Naive B cell (primary cell): ENCODE results near the gene MGME1. TPM values are rescaled to one million over a fixed set of nuclear protein-coding genes. Genes with fewer than 3 reads are reported as not detected.

ENCODE experiments used
- ATAC-seq, 2 donors: fragments of 150-1000 bp; cut with Tn5 transposase; 2 replicates each; pipeline ENCODE4 v1.10.0; 2021; ENCODE audit warnings: low read depth in 2 of 2, mild to moderate bottlenecking in 2 of 2, moderate library complexity in 2 of 2
- DNase-seq: peaks from one replicate; pipeline ENCODE4 v3.0.0; 2022
- H3K27ac Mint-ChIP-seq, 6 donors: one replicate each; pipeline ENCODE4 v1.8.0; 2020 to 2022; ENCODE audit warnings: mild to moderate bottlenecking in 6 of 6, mixed read lengths in 6 of 6, moderate library complexity in 5 of 6, inconsistent platforms in 2 of 6
- H3K27me3 Mint-ChIP-seq, 3 donors: one replicate each; pipeline ENCODE4 v1.8.0; 2021 to 2022; ENCODE audit warnings: mixed read lengths in 3 of 3, mild to moderate bottlenecking in 1 of 3
- H3K36me3 Mint-ChIP-seq, 2 donors: one replicate each; pipeline ENCODE4 v1.8.0; 2020 to 2022; ENCODE audit warnings: mixed read lengths in 2 of 2, inconsistent platforms in 1 of 2, mild to moderate bottlenecking in 1 of 2
- H3K4me1 Mint-ChIP-seq, 3 donors: one replicate each; pipeline ENCODE4 v1.8.0; 2020 to 2022; ENCODE audit warnings: mixed read lengths in 3 of 3, inconsistent platforms in 1 of 3, mild to moderate bottlenecking in 1 of 3, moderate library complexity in 1 of 3
- H3K4me3 Mint-ChIP-seq, 8 donors: one replicate each; pipeline ENCODE4 v1.8.0; 2020 to 2022; ENCODE audit warnings: mild to moderate bottlenecking in 8 of 8, mixed read lengths in 8 of 8, moderate library complexity in 8 of 8, inconsistent platforms in 2 of 8
- H3K9me3 Mint-ChIP-seq, 7 donors: one replicate each; pipeline ENCODE4 v1.8.0; 2020 to 2022; ENCODE audit warnings: mixed read lengths in 7 of 7, mild to moderate bottlenecking in 5 of 7, inconsistent platforms in 2 of 7, moderate library complexity in 1 of 7
- polyA plus RNA-seq, 6 donors: library from polyadenylated mRNA; unstranded; fragments of 300-500 nt; fragmentation: Illumina TruSeq; gene quantifications; one replicate each; pipeline ENCODE4 v1.2.3, GENCODE V29; 2021; ENCODE audit warnings: low read depth in 6 of 6

MGME1 gene
- polyA plus RNA-seq, 6 donors from 2014 or later: 16.3 to 99.1 (median 43.2) TPM

DNA sequence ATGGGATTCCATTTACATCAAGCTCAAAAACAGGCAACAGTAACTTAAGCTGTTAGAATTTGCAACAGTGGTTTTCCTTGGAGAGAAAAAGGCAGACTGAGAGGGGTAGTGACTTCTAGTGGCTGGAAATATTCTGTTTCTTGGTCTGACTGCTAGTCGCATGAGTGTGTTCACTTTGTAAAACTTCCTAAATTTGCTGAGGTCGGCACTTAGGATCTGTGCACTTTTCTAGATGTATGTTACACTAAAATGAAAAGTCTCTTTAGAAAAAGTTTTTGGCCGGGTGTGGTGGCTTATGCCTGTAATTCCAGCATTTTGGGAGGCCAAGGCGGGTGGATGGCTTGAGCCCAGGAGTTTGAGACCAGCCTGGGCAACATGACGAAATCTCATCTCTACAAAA lies 70.2 kb downstream of the MGME1 start:
- Mint-ChIP-seq H3K36me3 (peaks cover 0 to 8% of the 10 kb centered on the region in 2 donors), H3K27me3 (peaks cover 40 to 72% (median 65%) of the 10 kb centered on the region in 3 donors), H3K4me3 (no peak overlapping the region), H3K27ac (no peak overlapping the region), H3K4me1 (no peaks in the 10 kb centered on the region), H3K9me3 (peaks cover 0 to 9% (median 4%) of the 10 kb centered on the region in 7 donors)
- ATAC-seq (no peak), DNase-seq (no peak)

Other genes with a start within 250 kb of the MGME1 start
- 100 to 1,000 TPM; 102 to 151 (median 122) TPM for gene SNX5, start 224 bp upstream of the MGME1 start, polyA plus RNA-seq
- gene OVOL2, start 88.9 kb downstream of the MGME1 start, polyA plus RNA-seq: not detected
- gene KAT14, start 168.8 kb downstream of the MGME1 start, polyA plus RNA-seq: 10 to 100 TPM; 12.7 to 30.4 (median 18.3) TPM
- gene PET117, start 168.8 kb downstream of the MGME1 start, polyA plus RNA-seq: 10 to 100 TPM; 22.4 to 58.3 (median 33.0) TPM